ENCODE data around the gene PROX2. TPM values are rescaled to one million over a fixed set of nuclear protein-coding genes. Genes with fewer than 3 reads are reported as not detected.
A peak's percentile ranks its signal among the peaks of the same experiment; 100 is the strongest.

The PROX2 gene
- total RNA-seq, 4 donors from 2014 or later: not detected

- Histone ChIP-seq H3K27me3 (no peaks in the 10 kb centered on the region), H3K4me3 (no peak overlapping the region), H3K9me3 (no peaks in the 10 kb centered on the region), H3K27ac (peak overlapping the region; percentile 78 to 94 (median 83)), H3K4me1 (peaks cover 51 to 52% of the 10 kb centered on the region in 2 donors), H3K36me3 (no peaks in the 10 kb centered on the region)
- peak; percentile 71 to 72 for ATAC-seq
- intact Hi-C loops (cut with DNase I; ENCODE audit: low total_unique reads): loop anchor here (2.0 kb wide), 1 partner anchor 17 kb away; no protein-coding TSS in a partner anchor
- in situ Hi-C loops (cut with MboI; ENCODE audit: low sequenced_read_pairs in 4 of 4): loop anchor here in 2 of 4 donors (10.0 kb wide), 1 partner anchor 167 kb away; no protein-coding TSS in a partner anchor
- DNase-seq: peak; percentile 52 to 71
- TF ChIP-seq, protein P1, sequence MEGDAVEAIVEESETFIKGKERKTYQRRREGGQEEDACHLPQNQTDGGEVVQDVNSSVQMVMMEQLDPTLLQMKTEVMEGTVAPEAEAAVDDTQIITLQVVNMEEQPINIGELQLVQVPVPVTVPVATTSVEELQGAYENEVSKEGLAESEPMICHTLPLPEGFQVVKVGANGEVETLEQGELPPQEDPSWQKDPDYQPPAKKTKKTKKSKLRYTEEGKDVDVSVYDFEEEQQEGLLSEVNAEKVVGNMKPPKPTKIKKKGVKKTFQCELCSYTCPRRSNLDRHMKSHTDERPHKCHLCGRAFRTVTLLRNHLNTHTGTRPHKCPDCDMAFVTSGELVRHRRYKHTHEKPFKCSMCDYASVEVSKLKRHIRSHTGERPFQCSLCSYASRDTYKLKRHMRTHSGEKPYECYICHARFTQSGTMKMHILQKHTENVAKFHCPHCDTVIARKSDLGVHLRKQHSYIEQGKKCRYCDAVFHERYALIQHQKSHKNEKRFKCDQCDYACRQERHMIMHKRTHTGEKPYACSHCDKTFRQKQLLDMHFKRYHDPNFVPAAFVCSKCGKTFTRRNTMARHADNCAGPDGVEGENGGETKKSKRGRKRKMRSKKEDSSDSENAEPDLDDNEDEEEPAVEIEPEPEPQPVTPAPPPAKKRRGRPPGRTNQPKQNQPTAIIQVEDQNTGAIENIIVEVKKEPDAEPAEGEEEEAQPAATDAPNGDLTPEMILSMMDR (IDR thresholded peaks at IDR 0.05 in 4 of 5, conservative IDR thresholded peaks at IDR 0.05 in 1 of 5): no peak
- no peak for TF ChIP-seq POLR2A (IDR thresholded peaks at IDR 0.05)
Measured at GRCh38 chr14:74917646-74918081, 41.7 kb upstream of the PROX2 start.

DNA sequence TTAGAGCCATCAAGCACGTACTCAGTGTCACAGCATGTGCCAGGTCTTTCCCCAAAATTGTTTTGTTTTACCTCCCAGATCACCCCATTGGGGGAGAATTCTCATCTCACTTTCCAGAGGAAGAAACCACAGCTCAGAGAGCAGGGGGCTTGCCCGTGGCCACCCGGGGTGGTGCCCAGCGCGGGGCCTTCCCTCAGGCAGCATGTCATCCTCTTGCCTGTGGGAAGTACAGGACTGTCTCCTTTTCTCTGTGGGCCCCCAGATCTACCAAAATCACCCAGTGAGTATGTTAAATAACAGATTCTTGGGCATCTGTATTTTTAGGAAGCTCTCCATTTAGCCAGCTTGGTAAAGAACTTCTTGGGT, 41.2 kb upstream of the PROX2 start:
- intact Hi-C loops (cut with DNase I; ENCODE audit: low total_unique reads) (loop anchor here (2.0 kb wide), 1 partner anchor 18 kb away; no protein-coding TSS in a partner anchor), in situ Hi-C loops (cut with MboI; ENCODE audit: low sequenced_read_pairs in 4 of 4) (loop anchor here in 2 of 4 donors (10.0 kb wide), 1 partner anchor 168 kb away; no protein-coding TSS in a partner anchor)
- peaks cover 46 to 49% of the 10 kb centered on the region in 2 donors for H3K4me1 ChIP-seq

DNA sequence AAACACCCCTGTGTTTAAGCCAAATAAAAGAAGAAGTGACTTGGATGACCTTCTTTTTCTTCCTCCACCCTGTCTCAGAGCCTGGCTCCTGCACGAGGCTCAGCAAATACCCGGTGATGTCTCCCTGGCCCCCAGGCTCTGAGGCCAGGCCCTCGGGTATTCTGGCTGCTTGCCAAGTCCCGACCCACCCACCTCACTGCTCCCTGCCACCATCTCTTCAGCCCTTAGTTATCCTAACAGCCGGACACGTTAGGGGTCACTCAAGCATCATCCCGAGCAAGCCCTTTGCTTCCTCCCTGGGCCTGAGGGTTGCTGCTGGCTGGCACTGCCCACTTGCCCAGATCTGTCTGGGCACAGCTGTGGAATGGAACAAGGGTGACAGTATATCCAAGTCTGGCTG, 39.9 kb upstream of the PROX2 start:
- no peak for DNase-seq
- Histone ChIP-seq H3K4me3 (no peak overlapping the region), H3K9me3 (no peaks in the 10 kb centered on the region), H3K36me3 (no peaks in the 10 kb centered on the region), H3K4me1 (peaks cover 43 to 45% of the 10 kb centered on the region in 2 donors), H3K27ac (peak overlapping the region in 3 of 4 donors; percentile 78 to 94 (median 85)), H3K27me3 (no peaks in the 10 kb centered on the region)
- intact Hi-C loops (cut with DNase I; ENCODE audit: low total_unique reads) (loop anchor here (2.0 kb wide), 2 partner anchors 19 to 173 kb away; no protein-coding TSS in a partner anchor), in situ Hi-C loops (cut with MboI; ENCODE audit: low sequenced_read_pairs in 4 of 4) (loop anchor here in 2 of 4 donors (10.0 kb wide), 1 partner anchor 169 kb away; no protein-coding TSS in a partner anchor)
- no peak for ATAC-seq
- no peak for TF ChIP-seq POLR2A (IDR thresholded peaks at IDR 0.05)
- TF ChIP-seq, protein P1 (IDR thresholded peaks at IDR 0.05 in 4 of 5, conservative IDR thresholded peaks at IDR 0.05 in 1 of 5): no peak

More for the DNA sequence above, 41.2 kb upstream of the PROX2 start:
- TF ChIP-seq, protein P1 (IDR thresholded peaks at IDR 0.05 in 4 of 5, conservative IDR thresholded peaks at IDR 0.05 in 1 of 5): no peak
- no peak for TF ChIP-seq POLR2A (IDR thresholded peaks at IDR 0.05)
- no peaks in the 10 kb centered on the region for H3K9me3 ChIP-seq
- H3K27me3 ChIP-seq: no peaks in the 10 kb centered on the region
- no peaks in the 10 kb centered on the region for H3K36me3 ChIP-seq
- ATAC-seq (peak; percentile 5 to 14), DNase-seq (no peak)
- no peak overlapping the region for H3K4me3 ChIP-seq
- H3K27ac ChIP-seq: peak overlapping the region; percentile 78 to 94 (median 83)

DNA sequence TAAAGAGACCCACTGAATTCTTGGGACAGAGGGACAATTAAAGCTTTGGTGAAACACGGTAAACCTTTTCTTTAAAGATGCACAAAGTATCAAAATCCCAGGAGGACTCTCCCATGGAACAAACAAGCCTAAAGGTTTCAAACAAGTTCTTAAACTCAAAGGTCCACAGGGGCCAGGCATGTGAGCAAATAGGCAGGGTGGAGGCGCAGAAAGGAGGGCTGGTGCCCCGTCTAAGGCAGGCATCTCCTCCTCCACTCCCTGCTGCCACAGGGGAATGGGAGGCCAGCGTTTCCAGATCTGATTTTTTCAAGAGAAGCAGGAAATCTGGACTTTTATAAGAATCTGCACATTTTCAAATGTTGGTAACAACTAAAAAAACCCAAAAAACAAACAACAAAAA, 39.5 kb upstream of the PROX2 start:
- DNase-seq (no peak), ATAC-seq (no peak)
- Histone ChIP-seq H3K36me3 (no peaks in the 10 kb centered on the region), H3K27ac (peak overlapping the region in 3 of 4 donors; percentile 78 to 94 (median 85)), H3K4me3 (no peak overlapping the region), H3K9me3 (no peaks in the 10 kb centered on the region), H3K4me1 (peaks cover 43 to 45% of the 10 kb centered on the region in 2 donors), H3K27me3 (no peaks in the 10 kb centered on the region)
- TF ChIP-seq, protein P1 (IDR thresholded peaks at IDR 0.05 in 4 of 5, conservative IDR thresholded peaks at IDR 0.05 in 1 of 5): no peak
- no peak for TF ChIP-seq POLR2A (IDR thresholded peaks at IDR 0.05)
- in situ Hi-C loops (cut with MboI; ENCODE audit: low sequenced_read_pairs in 4 of 4) (loop anchor here in 2 of 4 donors (10.0 kb wide), 1 partner anchor 169 kb away; no protein-coding TSS in a partner anchor), intact Hi-C loops (cut with DNase I; ENCODE audit: low total_unique reads) (loop anchor here (2.0 kb wide), 1 partner anchor 173 kb away; no protein-coding TSS in a partner anchor)
